RWPE2 (cell line): ENCODE measurements around the gene CMIP.

Source experiments
- ATAC-seq: fragments of 200-7000 bp; cut with Tn5 transposase; 3 replicates; pipeline ENCODE4 v1.9.1; 2021; ENCODE audit warnings: low read depth
- DNase-seq: peaks from one replicate; pipeline ENCODE4 v3.0.0-alpha.2; 2020; ENCODE audit warnings: low spot score
- H3K27ac ChIP-seq: fragments of 450-650 bp; 2 replicates; pipeline ENCODE4 v1.5.1; 2017; ENCODE audit warnings: mild to moderate bottlenecking; ENCODE audit not compliant: poor library complexity, severe bottlenecking
- H3K27me3 ChIP-seq: fragments of 250-450 bp; sonication (Bioruptor Pico); 2 replicates; pipeline ENCODE4 v1.5.1; 2021; ENCODE audit warnings: mild to moderate bottlenecking, moderate library complexity; ENCODE audit not compliant: insufficient read depth, poor library complexity, severe bottlenecking
- H3K36me3 ChIP-seq: fragments of 250-450 bp; sonication (Bioruptor Pico); 2 replicates; pipeline ENCODE4 v1.5.1; 2020; ENCODE audit warnings: low read depth, mild to moderate bottlenecking, moderate library complexity
- H3K4me1 ChIP-seq: fragments of 250-450 bp; sonication (Bioruptor Pico); 2 replicates; pipeline ENCODE4 v1.5.1; 2021; ENCODE audit warnings: mild to moderate bottlenecking, moderate library complexity; ENCODE audit not compliant: insufficient read depth, poor library complexity, severe bottlenecking
- H3K4me3 ChIP-seq: fragments of 250-450 bp; sonication (Bioruptor Pico); 2 replicates; pipeline ENCODE4 v1.5.1; 2021; ENCODE audit warnings: mild to moderate bottlenecking, moderate library complexity; ENCODE audit not compliant: severe bottlenecking
- H3K9me3 ChIP-seq: fragments of 250-450 bp; sonication (Bioruptor Pico); 2 replicates; pipeline ENCODE4 v1.5.1; 2021; ENCODE audit warnings: mild to moderate bottlenecking, moderate library complexity; ENCODE audit not compliant: severe bottlenecking
- CTCF ChIP-seq: fragments of 450-650 bp; IDR thresholded peaks from one replicate; pipeline ENCODE4 v1.5.1; 2017; ENCODE audit warnings: mild to moderate bottlenecking, moderate library complexity; ENCODE audit not compliant: poor library complexity, severe bottlenecking

CMIP gene

GRCh38 chr16:81734632-81735434 is 290.2 kb downstream of the CMIP start:
- DNase-seq (no peak), ATAC-seq (no peak)
- H3K27me3 ChIP-seq = no peaks in the 10 kb centered on the region
- TF ChIP-seq CTCF = no peak
- H3K4me1 ChIP-seq = peaks cover 6% of the 10 kb centered on the region
- H3K27ac ChIP-seq = no peak overlapping the region
- no peaks in the 10 kb centered on the region for H3K36me3 ChIP-seq
- no peaks in the 10 kb centered on the region for H3K9me3 ChIP-seq
- H3K4me3 ChIP-seq = no peak overlapping the region

GRCh38 chr16:81737885-81738536 is 293.4 kb downstream of the CMIP start:
- DNase-seq (peak; percentile 95), ATAC-seq (peak; percentile 92)
- H3K27me3 ChIP-seq = no peaks in the 10 kb centered on the region
- H3K36me3 ChIP-seq = no peaks in the 10 kb centered on the region
- TF ChIP-seq CTCF = peak; percentile 92
- no peaks in the 10 kb centered on the region for H3K9me3 ChIP-seq
- H3K4me3 ChIP-seq = peak overlapping the region; percentile 0
- peaks cover 3% of the 10 kb centered on the region for H3K4me1 ChIP-seq
- no peak overlapping the region for H3K27ac ChIP-seq

GRCh38 chr16:81738783-81739496 is 294.3 kb downstream of the CMIP start:
- no peak for TF ChIP-seq CTCF
- ATAC-seq = no peak
- H3K27me3 ChIP-seq = no peaks in the 10 kb centered on the region
- H3K9me3 ChIP-seq = no peaks in the 10 kb centered on the region
- DNase-seq = no peak
- no peak overlapping the region for H3K4me3 ChIP-seq
- peaks cover 3% of the 10 kb centered on the region for H3K4me1 ChIP-seq
- no peak overlapping the region for H3K27ac ChIP-seq
- no peaks in the 10 kb centered on the region for H3K36me3 ChIP-seq

GRCh38 chr16:81739503-81739902 is 294.9 kb downstream of the CMIP start:
- Histone ChIP-seq H3K4me1 (peaks cover 3% of the 10 kb centered on the region), H3K9me3 (no peaks in the 10 kb centered on the region), H3K27me3 (no peaks in the 10 kb centered on the region), H3K4me3 (no peak overlapping the region), H3K27ac (no peak overlapping the region), H3K36me3 (no peaks in the 10 kb centered on the region)
- no peak for TF ChIP-seq CTCF
- ATAC-seq (no peak), DNase-seq (no peak)
